H1 (cell line): Measurements from ENCODE around the gene BAIAP2. TPM values are rescaled to one million over a fixed set of nuclear protein-coding genes. Genes with fewer than 3 reads are reported as not detected.

Source experiments
- CTCF ChIA-PET: fragments of 300-600 bp; sonication (Branson Sonifier 250); formaldehyde crosslinking; loops from one replicate; lab custom pipeline; 2021; ENCODE audit not compliant: partially characterized antibody; lab: Charles Lee
- POLR2A ChIA-PET: fragments of 300-600 bp; sonication (Branson Sonifier 250); formaldehyde crosslinking; loops from one replicate; lab custom pipeline; 2021; ENCODE audit warnings: inconsistent platforms; ENCODE audit not compliant: partially characterized antibody; lab: Charles Lee
- DNase-seq, 2 experiments: peaks; one replicate each; pipeline versions ENCODE4 v3.0.0 to v3.0.0-alpha.2; 2010 to 2022; ENCODE audit warnings: low spot score in 2 of 2, low read depth in 1 of 2, mixed read lengths in 1 of 2
- FAIRE-seq: peaks from 2 replicates; lab custom pipeline; 2011; peaks lifted over from hg19 to GRCh38; lab: Jason Lieb, UNC
- H2AFZ ChIP-seq: 2 replicates; pipeline ENCODE4 v1.8.1; 2012; ENCODE audit warnings: low read length, inconsistent platforms
- H2AK5ac ChIP-seq: 2 replicates; pipeline ENCODE4 v1.6.1; 2013; ENCODE audit warnings: low read depth, low read length
- H2BK120ac ChIP-seq: replicated peaks from 2 replicates; pipeline ENCODE3; 2013; ENCODE audit warnings: low read depth, low read length, inconsistent platforms
- H2BK12ac ChIP-seq: 2 replicates; pipeline ENCODE4 v1.6.1; 2013; ENCODE audit warnings: low read depth, low read length
- H2BK15ac ChIP-seq: 2 replicates; pipeline ENCODE4 v1.6.1; 2013; ENCODE audit warnings: low read length
- H2BK20ac ChIP-seq: 2 replicates; pipeline ENCODE4 v1.6.1; 2013; ENCODE audit warnings: low read length
- H2BK5ac ChIP-seq: 2 replicates; pipeline ENCODE4 v1.6.1; 2013; ENCODE audit warnings: low read depth, low read length
- H3K14ac ChIP-seq: 2 replicates; pipeline ENCODE4 v1.6.1; 2013; ENCODE audit warnings: inconsistent platforms; ENCODE audit not compliant: insufficient read length
- H3K18ac ChIP-seq: 2 replicates; pipeline ENCODE4 v1.6.1; 2013; ENCODE audit warnings: low read length; ENCODE audit errors: extremely low read depth
- H3K23ac ChIP-seq: 2 replicates; pipeline ENCODE4 v1.6.1; 2013; ENCODE audit warnings: inconsistent platforms; ENCODE audit not compliant: insufficient read length
- H3K23me2 ChIP-seq: 2 replicates; pipeline ENCODE4 v1.6.1; 2013; ENCODE audit warnings: low read depth, low read length
- H3K27ac ChIP-seq: 2 replicates; pipeline ENCODE4 v1.6.1; 2011; ENCODE audit warnings: low read depth, low read length, inconsistent platforms
- H3K27me3 ChIP-seq, 4 experiments: replicated peaks in 1 of 4; 1 replicate in 1 of 4; 2 replicates in 3 of 4; pipeline versions ENCODE4 v1.6.1 to v1.8.1; 2011 to 2013; ENCODE audit warnings: low read length in 3 of 4, mild to moderate bottlenecking in 3 of 4, inconsistent platforms in 2 of 4, mixed read lengths in 2 of 4, moderate library complexity in 1 of 4; ENCODE audit not compliant: control insufficient read depth in 3 of 4, insufficient read depth in 3 of 4; ENCODE audit errors: extremely low read depth in 1 of 4
- H3K36me3 ChIP-seq, 4 experiments: 2 replicates each; pipeline versions ENCODE4 v1.6.1 to v1.8.1; 2011 to 2013; ENCODE audit warnings: mild to moderate bottlenecking in 4 of 4, low read length in 3 of 4, moderate library complexity in 2 of 4, control low read depth in 1 of 4, inconsistent platforms in 1 of 4; ENCODE audit not compliant: insufficient read depth in 4 of 4, control insufficient read depth in 2 of 4
- H3K4ac ChIP-seq: replicated peaks from 2 replicates; pipeline ENCODE3; 2013; ENCODE audit warnings: low read length, low read depth, mixed read lengths, inconsistent platforms; ENCODE audit not compliant: insufficient read length
- H3K4me1 ChIP-seq, 4 experiments: replicated peaks in 1 of 4; 1 replicate in 1 of 4; 2 replicates in 3 of 4; pipeline versions ENCODE4 v1.6.1 to v1.8.1; 2011 to 2013; ENCODE audit warnings: low read length in 3 of 4, inconsistent platforms in 2 of 4, mixed read lengths in 1 of 4; ENCODE audit not compliant: insufficient read depth in 4 of 4, control insufficient read depth in 3 of 4
- H3K4me2 ChIP-seq, 2 experiments: 2 replicates each; pipeline versions ENCODE4 v1.6.1 to v1.8.1; 2011 to 2013; ENCODE audit warnings: low read depth in 2 of 2, low read length in 2 of 2, control low read depth in 1 of 2, inconsistent platforms in 1 of 2, mild to moderate bottlenecking in 1 of 2; ENCODE audit not compliant: insufficient read depth in 1 of 2
- H3K4me3 ChIP-seq, 4 experiments: fragments of 200-600, 300-600 bp in 1 of 4; sonication (generic), shearing (Covaris generic), sonication (Bioruptor Twin) in 1 of 4; 2 replicates each; pipeline versions ENCODE4 v1.5.1 to v1.8.1; 2011 to 2016; ENCODE audit warnings: low read length in 4 of 4, low read depth in 3 of 4, control low read depth in 2 of 4, inconsistent platforms in 2 of 4, mild to moderate bottlenecking in 2 of 4, mixed read lengths in 1 of 4, moderate library complexity in 1 of 4; ENCODE audit not compliant: insufficient read depth in 2 of 4; ENCODE audit errors: extremely low read depth in 1 of 4
- H3K56ac ChIP-seq: replicated peaks from 2 replicates; pipeline ENCODE3; 2013; ENCODE audit warnings: low read depth, mild to moderate bottlenecking, mixed read lengths, low read length, inconsistent platforms; ENCODE audit not compliant: insufficient read length
- H3K79me1 ChIP-seq: 2 replicates; pipeline ENCODE4 v1.6.1; 2013; ENCODE audit warnings: low read depth, low read length, control low read depth
- H3K79me2 ChIP-seq, 2 experiments: 2 replicates each; pipeline versions ENCODE4 v1.6.1 to v1.8.1; 2012 to 2013; ENCODE audit warnings: low read length in 2 of 2, mild to moderate bottlenecking in 2 of 2, inconsistent platforms in 1 of 2; ENCODE audit not compliant: insufficient read depth in 2 of 2, control insufficient read depth in 1 of 2
- H3K9ac ChIP-seq, 4 experiments: replicated peaks in 1 of 4; 1 replicate in 1 of 4; 2 replicates in 3 of 4; pipeline versions ENCODE4 v1.6.1 to v1.8.1; 2011 to 2013; ENCODE audit warnings: low read depth in 3 of 4, low read length in 3 of 4, control low read depth in 2 of 4, mild to moderate bottlenecking in 2 of 4, moderate library complexity in 2 of 4, inconsistent platforms in 1 of 4; ENCODE audit errors: extremely low read depth in 1 of 4
- H3K9me3 ChIP-seq, 2 experiments: 2 replicates each; pipeline versions ENCODE4 v1.6.1 to v1.8.1; 2012 to 2013; ENCODE audit warnings: mild to moderate bottlenecking in 2 of 2, moderate library complexity in 2 of 2, control low read depth in 1 of 2, inconsistent platforms in 1 of 2, low read depth in 1 of 2, low read length in 1 of 2, mixed read lengths in 1 of 2; ENCODE audit not compliant: insufficient read depth in 2 of 2
- H4K20me1 ChIP-seq, 2 experiments: replicated peaks in 1 of 2; 2 replicates each; pipeline versions ENCODE3 to v1.8.1; 2011 to 2013; ENCODE audit warnings: inconsistent platforms in 2 of 2, low read length in 2 of 2, mild to moderate bottlenecking in 1 of 2; ENCODE audit not compliant: insufficient read depth in 2 of 2, control insufficient read depth in 1 of 2
- H4K5ac ChIP-seq: 2 replicates; pipeline ENCODE4 v1.6.1; 2013; ENCODE audit warnings: low read length, low read depth, mixed read lengths, inconsistent platforms; ENCODE audit not compliant: insufficient read length
- H4K8ac ChIP-seq: 2 replicates; pipeline ENCODE4 v1.8.0; 2013; ENCODE audit warnings: mild to moderate bottlenecking, moderate library complexity, low read length, inconsistent platforms; ENCODE audit not compliant: insufficient read depth; ENCODE audit errors: extremely low read depth
- H4K91ac ChIP-seq: replicated peaks from 2 replicates; pipeline ENCODE3; 2013; ENCODE audit warnings: low read length, mixed read lengths, inconsistent platforms; ENCODE audit not compliant: insufficient read length
- ATF2 ChIP-seq: IDR thresholded peaks from 2 replicates; pipeline ENCODE4 v1.6.1; 2012; ENCODE audit warnings: low read length, inconsistent platforms
- BACH1 ChIP-seq: IDR thresholded peaks from 2 replicates; pipeline ENCODE4 v1.6.1; 2012; ENCODE audit warnings: low read length, improper control_type of control experiment
- BCL11A ChIP-seq, 2 experiments: IDR thresholded peaks; one replicate each; pipeline ENCODE4 v1.6.1; 2011; ENCODE audit warnings: low read depth in 2 of 2, low read length in 2 of 2, mild to moderate bottlenecking in 2 of 2
- BRCA1 ChIP-seq: IDR thresholded peaks from 2 replicates; pipeline ENCODE4 v1.6.1; 2012; ENCODE audit warnings: low read depth, low read length, improper control_type of control experiment
- EZH2 ChIP-seq: fragments of 200-600 bp; sonication (generic); IDR thresholded peaks from 2 replicates; pipeline ENCODE4 v1.7.1; 2012; ENCODE audit warnings: low read depth, mild to moderate bottlenecking, moderate library complexity, low read length, inconsistent platforms; ENCODE audit not compliant: severe bottlenecking
- GTF2F1 ChIP-seq: IDR thresholded peaks from 2 replicates; pipeline ENCODE4 v1.6.1; 2012; ENCODE audit warnings: low read depth, low read length, improper control_type of control experiment, borderline replicate concordance
- KDM4A ChIP-seq: IDR thresholded peaks from one replicate; pipeline ENCODE4 v1.7.1; 2012; ENCODE audit warnings: low read depth, mild to moderate bottlenecking, moderate library complexity, low read length, inconsistent platforms; ENCODE audit not compliant: severe bottlenecking
- MAFK ChIP-seq: IDR thresholded peaks from 2 replicates; pipeline ENCODE4 v1.6.1; 2012; ENCODE audit warnings: low read depth, mild to moderate bottlenecking, improper control_type of control experiment, low read length
- SAP30 ChIP-seq: fragments of 300-600 bp; sonication (generic); IDR thresholded peaks from 2 replicates; pipeline ENCODE4 v1.7.1; 2012; ENCODE audit warnings: low read length, moderate library complexity, mild to moderate bottlenecking, inconsistent platforms; ENCODE audit not compliant: insufficient read depth, insufficient replicate concordance
- SIRT6 ChIP-seq: IDR thresholded peaks from one replicate; pipeline ENCODE4 v1.7.1; 2012; ENCODE audit warnings: low read length, inconsistent platforms
- TAF1 ChIP-seq: IDR thresholded peaks from 2 replicates; pipeline ENCODE4 v1.6.1; 2011; ENCODE audit warnings: mild to moderate bottlenecking, low read depth, low read length
- WGBS, 2 experiments: shearing (Covaris generic) in 1 of 2; methylation state at CpG; one replicate each; pipeline versions ENCODE4 v1.1.6 to v1.1.7; 2013 to 2015; ENCODE audit warnings: low lambda C conversion rate in 2 of 2, mixed read lengths in 2 of 2, inconsistent platforms in 1 of 2, low coverage in 1 of 2, missing lambda C conversion rate in 1 of 2; ENCODE audit not compliant: insufficient replicate concordance in 2 of 2, insufficient coverage in 1 of 2, insufficient read length in 1 of 2; ENCODE audit errors: extremely low coverage in 1 of 2, missing lambda C conversion rate in 1 of 2; 5-methylcytosine and 5-hydroxymethylcytosine counted together
- polyA plus RNA-seq, 7 experiments: library from polyadenylated mRNA; depleted of rRNA in 3 of 7; stranded (reverse) in 5 of 7; unstranded in 2 of 7; fragments of >200 nt in 5 of 7; fragments of 200-250 nt in 2 of 7; gene quantifications; 1 replicate in 5 of 7; 2 replicates in 1 of 7; 4 replicates in 1 of 7; pipeline versions ENCODE4 v1.2.1 to v1.2.3, GENCODE V29; 2011 to 2013; ENCODE audit warnings: missing spikeins in 2 of 7, mixed read lengths in 2 of 7
- total RNA-seq: library from RNA; stranded (reverse); fragmentation: NEBNext Ultra II Directional; extraction: Animal tissue kit (Norgen Biotek cat#: 25700); gene quantifications from 2 replicates; pipeline ENCODE4 v1.2.1, GENCODE V29; 2021

Gene BAIAP2
- total and polyA plus RNA-seq, 2 of the 8 experiments (the other 6 are each of a cell fraction or from before 2014, with no cell fraction given), result 10.0 to 22.8 TPM

GRCh38 chr17:81033535-81034167, 1.3 kb upstream of the BAIAP2 start:
- H3K9me3 ChIP-seq, result no peaks in the 10 kb centered on the region
- H2BK12ac ChIP-seq, result no peak overlapping the region
- H3K4me3 ChIP-seq, result peak overlapping the region; percentile 57 to 97 (median 68)
- no peak overlapping the region for H3K4ac ChIP-seq
- peaks cover 5 to 23% of the 10 kb centered on the region in 2 experiments for H4K20me1 ChIP-seq
- POLR2A ChIA-PET, result interaction anchor here (0.6 to 5.9 kb wide), 9 partner anchors 8 to 171 kb away, joined by 3 to 41 read pairs (median 5); no protein-coding TSS in a partner anchor
- no peak overlapping the region for H3K56ac ChIP-seq
- peak overlapping the region; percentile 76 to 77 for H3K4me2 ChIP-seq
- no peak for DNase-seq
- H3K36me3 ChIP-seq, result no peaks in the 10 kb centered on the region
- peaks cover 0 to 19% (median 9%) of the 10 kb centered on the region in 4 experiments; a peak in 5 of 7 replicates for H3K4me1 ChIP-seq
- no peak overlapping the region for H3K23ac ChIP-seq
- peaks cover 10% of the 10 kb centered on the region; the same call in 1 of the 2 replicates for H3K23me2 ChIP-seq
- no peak overlapping the region for H2AK5ac ChIP-seq
- H3K79me1 ChIP-seq, result 0 out of 2 replicates have a peak, but pooled peaks cover 2% of the 10 kb centered on the region
- H2BK20ac ChIP-seq, result no peak overlapping the region
- H3K79me2 ChIP-seq, result peaks cover 0 to 22% of the 10 kb centered on the region in 2 experiments; a peak in 2 of 4 replicates
- FAIRE-seq, result no peak
- no peak overlapping the region for H2BK5ac ChIP-seq
- no peak overlapping the region for H3K9ac ChIP-seq
- WGBS, 2 experiments, result 53% methylated on average over 22 of the region's 22 CpGs; no CpG with 5 or more reads in 1 of the 2 experiments
- no peak overlapping the region for H2AFZ ChIP-seq
- H4K91ac ChIP-seq, result no peak overlapping the region
- H3K18ac ChIP-seq, result no peak overlapping the region
- no peak overlapping the region for H3K27ac ChIP-seq
- peak overlapping the region; percentile 29; the same call in 1 of the 2 replicates for H2BK15ac ChIP-seq
- H4K8ac ChIP-seq, result no peak overlapping the region
- H4K5ac ChIP-seq, result no peak overlapping the region
- H2BK120ac ChIP-seq, result no peak overlapping the region
- H3K27me3 ChIP-seq, result peaks cover 0 to 11% (median 5%) of the 10 kb centered on the region in 4 experiments; a peak in 5 of 7 replicates
- CTCF ChIA-PET, result interaction anchor here (0.7 to 3.0 kb wide), 10 partner anchors 10 to 1288 kb away, joined by 3 to 14 read pairs (median 4); no protein-coding TSS in a partner anchor
- H3K14ac ChIP-seq, result no peak overlapping the region
- no peak for TF ChIP-seq SAP30
- TF ChIP-seq SIRT6, result no peak
- no peak for TF ChIP-seq BCL11A (IDR thresholded peaks at IDR 0.05; ENCODE audit: low read depth in 2 of 2, low read length in 2 of 2)
- TF ChIP-seq MAFK, result no peak
- TF ChIP-seq ATF2, result no peak
- no peak for TF ChIP-seq GTF2F1
- no peak for TF ChIP-seq BRCA1
- no peak for TF ChIP-seq EZH2
- TF ChIP-seq BACH1, result no peak
- TF ChIP-seq TAF1, result no peak
- TF ChIP-seq KDM4A, result no peak
